Erythroblast (primary cell): Measurements from ENCODE around the gene CFAP77.

Source experiments
- GATA1 ChIP-seq: IDR thresholded peaks from 2 replicates; pipeline ENCODE4 v1.6.1; 2011; ENCODE audit warnings: low read depth, mild to moderate bottlenecking, control low read depth, low read length, moderate library complexity
- POLR2A ChIP-seq: IDR thresholded peaks from 2 replicates; pipeline ENCODE4 v1.6.1; 2011; ENCODE audit warnings: mild to moderate bottlenecking, low read length

DNA sequence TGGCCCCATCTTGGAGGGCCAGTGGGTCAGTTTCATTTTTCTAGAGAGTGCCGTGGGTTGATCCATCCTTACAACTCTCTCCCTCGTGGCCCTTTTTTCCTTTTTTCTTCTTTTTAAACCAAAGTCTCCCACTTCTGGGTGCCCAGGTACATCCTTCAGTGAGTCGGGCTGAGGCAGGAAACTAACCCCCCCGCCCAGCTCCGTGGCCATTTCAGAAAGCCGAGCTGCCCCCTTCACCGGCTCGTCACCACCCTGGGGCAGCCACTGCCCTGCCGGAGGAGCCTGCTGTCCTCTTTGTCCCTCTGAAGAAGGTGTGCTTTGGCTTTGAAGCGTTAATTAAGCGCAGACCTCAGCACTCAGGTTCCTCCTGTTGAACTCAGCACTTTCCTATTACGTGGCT lies 5.2 kb downstream of the CFAP77 start:
- TF ChIP-seq POLR2A: no peak
- no peak for TF ChIP-seq GATA1
